Osteocyte (in vitro differentiated cells): Measurements from ENCODE around the gene TNFSF13B. TPM values are rescaled to one million over a fixed set of nuclear protein-coding genes. Genes with fewer than 3 reads are reported as not detected.
"Not testable (repeated sequence)": the region's sequence is repeated elsewhere in the genome, so short reads cannot be mapped to it uniquely, and the experiment has no call there.

ENCODE experiments used
- DNase-seq: peaks from one replicate; pipeline ENCODE4 v3.0.0; 2021; ENCODE audit warnings: mixed read lengths; ENCODE audit not compliant: unreplicated experiment; ENCODE audit errors: extremely low spot score
- H3K27ac Mint-ChIP-seq: one replicate; pipeline ENCODE4 v1.8.0; 2021; ENCODE audit warnings: mild to moderate bottlenecking, mixed read lengths; ENCODE audit not compliant: unreplicated experiment
- H3K27me3 Mint-ChIP-seq: one replicate; pipeline ENCODE4 v1.8.0; 2021; ENCODE audit warnings: mixed read lengths; ENCODE audit not compliant: unreplicated experiment
- H3K36me3 Mint-ChIP-seq: one replicate; pipeline ENCODE4 v1.8.0; 2021; ENCODE audit warnings: mixed read lengths; ENCODE audit not compliant: unreplicated experiment
- H3K4me1 Mint-ChIP-seq: one replicate; pipeline ENCODE4 v1.8.0; 2021; ENCODE audit warnings: mixed read lengths; ENCODE audit not compliant: unreplicated experiment
- H3K4me3 Mint-ChIP-seq: one replicate; pipeline ENCODE4 v1.8.0; 2021; ENCODE audit warnings: mild to moderate bottlenecking, moderate library complexity, mixed read lengths; ENCODE audit not compliant: unreplicated experiment
- H3K9me3 Mint-ChIP-seq: one replicate; pipeline ENCODE4 v1.8.0; 2021; ENCODE audit warnings: mixed read lengths; ENCODE audit not compliant: unreplicated experiment
- total RNA-seq: library from RNA; stranded (reverse); gene quantifications from 2 replicates; pipeline ENCODE4 v1.2.1, GENCODE V29; 2021
- TF ChIP-seq, protein P1 (sequence below): fragments of 200-600 bp; sonication (generic); IDR thresholded peaks from 2 replicates; pipeline ENCODE4 v1.5.0; 2021; ENCODE audit warnings: antibody characterized with exemption, mild to moderate bottlenecking, moderate library complexity

The TNFSF13B gene
- total RNA-seq, 1 donor from 2014 or later, result 1.7 TPM

GRCh38 chr13:108297114-108297513 lies 27.6 kb downstream of the TNFSF13B start:
- Mint-ChIP-seq H3K27ac (no peak overlapping the region), H3K9me3 (peaks cover 11% of the 10 kb centered on the region), H3K4me1 (no peaks in the 10 kb centered on the region), H3K27me3 (peaks cover 34% of the 10 kb centered on the region), H3K4me3 (no peak overlapping the region), H3K36me3 (no peaks in the 10 kb centered on the region)
- no peak for DNase-seq
- TF ChIP-seq, protein P1, sequence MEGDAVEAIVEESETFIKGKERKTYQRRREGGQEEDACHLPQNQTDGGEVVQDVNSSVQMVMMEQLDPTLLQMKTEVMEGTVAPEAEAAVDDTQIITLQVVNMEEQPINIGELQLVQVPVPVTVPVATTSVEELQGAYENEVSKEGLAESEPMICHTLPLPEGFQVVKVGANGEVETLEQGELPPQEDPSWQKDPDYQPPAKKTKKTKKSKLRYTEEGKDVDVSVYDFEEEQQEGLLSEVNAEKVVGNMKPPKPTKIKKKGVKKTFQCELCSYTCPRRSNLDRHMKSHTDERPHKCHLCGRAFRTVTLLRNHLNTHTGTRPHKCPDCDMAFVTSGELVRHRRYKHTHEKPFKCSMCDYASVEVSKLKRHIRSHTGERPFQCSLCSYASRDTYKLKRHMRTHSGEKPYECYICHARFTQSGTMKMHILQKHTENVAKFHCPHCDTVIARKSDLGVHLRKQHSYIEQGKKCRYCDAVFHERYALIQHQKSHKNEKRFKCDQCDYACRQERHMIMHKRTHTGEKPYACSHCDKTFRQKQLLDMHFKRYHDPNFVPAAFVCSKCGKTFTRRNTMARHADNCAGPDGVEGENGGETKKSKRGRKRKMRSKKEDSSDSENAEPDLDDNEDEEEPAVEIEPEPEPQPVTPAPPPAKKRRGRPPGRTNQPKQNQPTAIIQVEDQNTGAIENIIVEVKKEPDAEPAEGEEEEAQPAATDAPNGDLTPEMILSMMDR, result no peak

DNA sequence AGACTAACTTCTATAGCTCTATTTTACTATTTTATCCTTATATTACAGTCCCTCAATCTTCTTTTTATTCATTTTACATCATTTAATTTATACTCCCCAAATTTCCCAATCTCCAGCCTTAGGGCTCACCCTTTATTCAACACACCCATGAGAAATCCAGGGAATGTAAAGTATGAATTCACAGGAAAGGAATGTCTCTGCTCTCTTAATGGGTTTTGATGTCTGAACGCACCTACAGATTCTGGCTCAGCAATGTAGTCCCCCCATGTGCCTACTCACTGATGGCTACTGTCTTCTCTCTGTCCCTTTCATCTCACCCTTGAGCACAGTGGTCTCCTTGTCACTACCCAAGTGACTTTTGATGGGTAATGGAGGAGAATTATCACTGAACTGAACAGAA lies 32.8 kb downstream of the TNFSF13B start:
- DNase-seq, result no peak
- no peaks in the 10 kb centered on the region for H3K4me1 Mint-ChIP-seq
- H3K27me3 Mint-ChIP-seq, result peaks cover 40% of the 10 kb centered on the region
- no peak overlapping the region for H3K27ac Mint-ChIP-seq
- H3K9me3 Mint-ChIP-seq, result peaks cover 6% of the 10 kb centered on the region
- TF ChIP-seq, protein P1, result no peak
- H3K36me3 Mint-ChIP-seq, result no peaks in the 10 kb centered on the region
- H3K4me3 Mint-ChIP-seq, result no peak overlapping the region

DNA sequence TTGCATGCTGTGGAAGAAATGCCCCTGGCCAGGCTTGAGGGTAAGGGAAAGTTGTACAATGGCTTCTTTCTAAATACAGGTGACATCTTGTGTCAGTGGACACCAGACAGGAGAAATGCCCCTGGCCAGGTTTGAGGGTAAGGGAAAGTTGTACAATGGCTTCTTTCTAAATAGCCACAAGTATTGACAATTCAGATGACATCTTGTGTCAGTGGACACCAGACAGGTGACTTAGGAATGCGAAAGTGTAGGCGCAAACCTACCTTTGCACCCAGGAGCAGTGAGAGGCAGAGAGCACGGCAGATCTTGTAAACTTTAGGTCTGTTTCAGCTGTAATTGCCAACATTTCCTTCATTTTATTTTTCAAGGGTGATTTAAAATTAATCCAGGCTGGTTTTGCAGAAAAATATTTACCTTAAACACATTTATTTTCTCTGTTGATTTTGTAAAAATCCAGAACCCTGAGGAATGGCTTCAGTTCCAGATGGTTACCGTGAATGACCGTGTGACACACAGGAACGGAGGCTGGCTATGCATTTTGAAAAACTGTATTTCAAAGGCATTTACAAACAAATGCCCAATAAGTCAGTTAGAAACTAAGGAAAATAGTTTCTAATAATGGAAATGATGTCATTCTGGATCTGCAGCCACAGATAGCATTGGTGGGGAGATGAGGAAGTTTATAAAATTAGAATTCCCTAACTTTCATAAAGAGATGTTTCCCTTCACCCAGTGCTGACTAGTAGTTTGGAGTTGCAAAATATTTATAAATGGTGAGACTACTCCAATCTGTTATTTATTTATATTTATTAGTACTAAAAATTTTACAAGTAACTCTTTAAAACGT lies 34.9 kb downstream of the TNFSF13B start:
- no peak overlapping the region for H3K27ac Mint-ChIP-seq
- H3K4me1 Mint-ChIP-seq, result no peaks in the 10 kb centered on the region
- DNase-seq, result no peak
- H3K9me3 Mint-ChIP-seq, result no peaks in the 10 kb centered on the region
- H3K27me3 Mint-ChIP-seq, result peaks cover 42% of the 10 kb centered on the region
- no peaks in the 10 kb centered on the region for H3K36me3 Mint-ChIP-seq
- TF ChIP-seq, protein P1, result no peak
- H3K4me3 Mint-ChIP-seq, result no peak overlapping the region

- Mint-ChIP-seq H3K4me3 (no peak overlapping the region), H3K27ac (no peak overlapping the region), H3K27me3 (peaks cover 45% of the 10 kb centered on the region), H3K9me3 (no peaks in the 10 kb centered on the region), H3K36me3 (no peaks in the 10 kb centered on the region), H3K4me1 (no peaks in the 10 kb centered on the region)
- TF ChIP-seq, protein P1, result no peak
- no peak for DNase-seq
Observed at GRCh38 chr13:108305655-108306054, 36.1 kb downstream of the TNFSF13B start.

DNA sequence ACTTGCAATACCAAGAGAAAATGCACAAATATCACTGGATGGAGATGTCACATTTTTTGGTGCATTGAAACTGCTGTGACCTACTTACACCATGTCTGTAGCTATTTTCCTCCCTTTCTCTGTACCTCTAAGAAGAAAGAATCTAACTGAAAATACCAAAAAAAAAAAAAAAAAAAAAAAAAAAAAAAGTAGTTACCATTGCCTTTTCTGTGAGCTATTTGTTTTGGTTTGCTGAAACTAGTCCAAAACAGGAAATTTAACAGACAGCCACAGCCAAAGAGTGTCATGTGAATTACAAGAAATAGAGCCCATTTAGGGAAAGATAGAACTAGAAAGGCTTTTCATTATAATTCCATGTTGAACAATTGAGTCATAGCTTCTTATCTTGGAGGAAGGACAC lies 37.3 kb downstream of the TNFSF13B start:
- Mint-ChIP-seq H3K27ac (no peak overlapping the region), H3K4me3 (no peak overlapping the region), H3K36me3 (no peaks in the 10 kb centered on the region), H3K9me3 (no peaks in the 10 kb centered on the region), H3K27me3 (peaks cover 44% of the 10 kb centered on the region), H3K4me1 (no peaks in the 10 kb centered on the region)
- TF ChIP-seq, protein P1, result no peak
- no peak for DNase-seq

DNA sequence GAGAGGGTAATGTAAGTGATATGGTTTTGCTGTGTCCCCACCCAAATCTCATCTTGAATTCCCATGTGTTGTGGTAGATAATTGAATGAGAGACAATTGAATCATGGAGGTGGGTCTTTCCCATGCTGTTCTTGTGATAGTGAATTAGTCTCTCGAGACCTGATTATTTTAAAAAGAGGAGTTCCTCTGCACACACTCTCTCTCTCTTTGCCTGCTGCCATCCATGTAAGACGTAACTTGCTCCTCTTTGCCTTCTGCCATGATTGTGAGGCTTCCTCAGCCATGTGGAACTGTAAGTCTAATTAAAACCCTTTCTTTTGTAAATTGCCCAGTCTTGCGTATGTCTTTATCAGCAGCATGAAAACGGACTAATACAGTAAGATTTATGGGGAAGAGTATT lies 42.1 kb downstream of the TNFSF13B start:
- not testable (repeated sequence) for H3K4me3 Mint-ChIP-seq, H3K9me3 Mint-ChIP-seq, H3K36me3 Mint-ChIP-seq, H3K27ac Mint-ChIP-seq, H3K4me1 Mint-ChIP-seq, DNase-seq
- peaks cover 28% of the 10 kb centered on the region for H3K27me3 Mint-ChIP-seq
